CD4-positive, alpha-beta T cell treated with Interleukin-1 beta for 1 hour (primary cell): ENCODE measurements around the gene ENPEP.
"Not testable (repeated sequence)": the region's sequence is repeated elsewhere in the genome, so short reads cannot be mapped to it uniquely, and the experiment has no call there.

ENCODE experiments used
- DNase-seq, 2 donors: peaks; one replicate each; pipeline ENCODE4 v3.0.0-alpha.2; 2020 to 2022

The ENPEP gene

DNA sequence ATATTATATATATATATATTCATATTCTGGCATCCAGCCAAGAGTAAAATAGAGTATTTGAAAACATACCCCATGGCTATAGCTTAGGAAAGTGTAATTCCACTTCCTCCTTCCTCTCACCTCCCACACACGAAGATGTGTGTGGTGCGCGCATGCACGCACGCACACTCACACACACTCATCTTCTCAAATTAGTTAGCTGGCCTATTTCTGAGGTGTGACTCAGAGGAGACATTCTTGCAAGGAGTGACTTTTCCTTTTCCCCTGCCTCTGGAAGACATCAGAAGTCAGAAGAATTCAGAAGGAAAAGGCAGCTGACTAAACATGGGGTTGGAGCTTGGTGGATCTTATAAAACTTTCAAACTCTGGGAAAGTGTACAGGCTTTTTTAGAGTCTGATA, 8.8 kb downstream of the ENPEP start:
- DNase-seq = peak in 1 of 2 donors; percentile 10

DNA sequence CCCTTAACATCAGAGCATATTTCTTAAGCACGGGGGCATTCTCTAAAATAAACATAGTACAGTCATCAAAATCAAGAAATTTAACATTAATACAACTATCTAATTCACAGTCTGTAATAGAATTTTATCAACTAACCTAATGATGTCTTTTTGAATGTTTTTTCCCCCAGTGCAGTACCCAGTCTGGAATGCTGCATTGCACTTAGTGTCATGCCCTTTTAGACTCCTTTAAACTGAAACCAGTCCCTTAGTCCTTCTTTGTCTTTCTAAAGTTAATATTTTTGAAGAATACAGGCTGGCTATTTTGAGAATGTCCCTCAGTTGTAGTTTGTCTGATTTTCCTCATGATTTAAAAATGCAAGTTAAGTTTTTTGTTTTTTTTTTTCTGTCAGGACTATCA, 9.5 kb downstream of the ENPEP start:
- DNase-seq = no peak

GRCh38 chr4:110486256-110486655, 10.3 kb downstream of the ENPEP start:
- DNase-seq = no peak

GRCh38 chr4:110486850-110487249, 10.9 kb downstream of the ENPEP start:
- not testable (repeated sequence) for DNase-seq

GRCh38 chr4:110487873-110488272, 11.9 kb downstream of the ENPEP start:
- no peak for DNase-seq

DNA sequence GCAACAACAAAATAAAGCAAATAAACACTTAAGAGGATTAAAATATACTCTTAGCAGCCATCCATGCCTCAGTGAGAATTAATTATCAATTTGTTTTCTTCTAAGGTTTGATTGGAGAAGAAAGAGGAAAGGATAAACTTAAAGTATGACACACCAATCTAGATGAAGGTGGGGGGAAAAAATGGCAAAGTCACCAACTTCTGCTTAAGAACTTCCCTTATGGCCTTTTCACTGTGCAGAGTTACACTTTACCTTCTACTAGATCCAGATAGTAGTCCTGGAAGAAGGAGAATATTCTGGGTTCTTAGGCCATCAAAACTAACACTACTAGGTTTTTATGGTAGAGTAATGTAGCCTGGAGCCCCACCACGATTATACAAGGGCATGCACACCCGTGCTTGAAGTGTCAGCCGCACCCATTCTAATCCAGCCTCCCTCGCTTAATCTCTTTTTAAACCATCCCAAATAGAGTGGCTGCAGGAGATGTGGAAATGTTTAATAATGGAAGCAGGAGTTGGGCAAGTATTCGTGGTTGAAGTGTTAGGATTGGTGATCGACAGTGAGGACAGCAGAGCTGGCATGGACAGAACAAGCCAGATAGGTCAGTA, 14.1 kb downstream of the ENPEP start:
- no peak for DNase-seq

DNA sequence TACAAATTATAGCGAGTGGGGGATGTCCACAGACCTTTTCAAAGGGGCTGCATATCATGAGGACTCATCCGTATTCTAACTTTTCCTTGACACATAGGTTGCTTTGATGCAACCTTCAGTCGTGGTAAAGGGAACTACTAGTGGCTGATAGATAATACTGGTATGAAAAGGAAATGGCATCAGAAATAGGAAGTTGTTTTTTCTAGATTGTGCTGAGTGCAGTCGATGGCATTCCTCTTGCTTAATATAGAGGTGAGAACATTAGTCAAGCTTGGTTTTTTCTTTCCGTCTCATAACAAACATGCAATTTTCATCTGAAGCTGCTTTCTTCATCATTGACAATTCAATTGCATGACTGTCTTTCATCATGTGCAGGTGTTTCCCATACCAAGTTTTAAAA, 16.6 kb downstream of the ENPEP start:
- no peak for DNase-seq

GRCh38 chr4:110493520-110493919, 17.6 kb downstream of the ENPEP start:
- no peak for DNase-seq

- DNase-seq = no peak
Measured at GRCh38 chr4:110498420-110498819, 22.5 kb downstream of the ENPEP start.

- no peak for DNase-seq
Measured at GRCh38 chr4:110499126-110499525, 23.2 kb downstream of the ENPEP start.

DNA sequence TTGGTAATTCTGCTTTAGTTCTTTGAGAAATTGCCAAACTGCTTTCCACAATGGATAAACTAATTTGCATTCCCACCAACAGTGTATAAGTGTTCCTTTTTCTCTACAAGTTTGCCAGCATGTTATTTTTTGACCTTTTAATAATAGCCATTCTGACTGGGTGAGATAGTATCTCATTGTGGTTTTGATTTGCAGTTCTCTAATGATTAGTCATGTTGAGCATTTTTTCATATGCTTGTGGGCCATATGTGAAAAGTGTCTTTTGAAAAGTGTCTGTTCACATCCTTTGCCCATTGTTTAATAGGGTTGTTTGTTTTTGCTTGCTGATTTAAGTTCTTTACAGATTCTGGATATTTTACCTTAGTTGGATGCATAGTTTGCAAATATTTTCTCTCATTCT, 25.9 kb downstream of the ENPEP start:
- no peak for DNase-seq

DNA sequence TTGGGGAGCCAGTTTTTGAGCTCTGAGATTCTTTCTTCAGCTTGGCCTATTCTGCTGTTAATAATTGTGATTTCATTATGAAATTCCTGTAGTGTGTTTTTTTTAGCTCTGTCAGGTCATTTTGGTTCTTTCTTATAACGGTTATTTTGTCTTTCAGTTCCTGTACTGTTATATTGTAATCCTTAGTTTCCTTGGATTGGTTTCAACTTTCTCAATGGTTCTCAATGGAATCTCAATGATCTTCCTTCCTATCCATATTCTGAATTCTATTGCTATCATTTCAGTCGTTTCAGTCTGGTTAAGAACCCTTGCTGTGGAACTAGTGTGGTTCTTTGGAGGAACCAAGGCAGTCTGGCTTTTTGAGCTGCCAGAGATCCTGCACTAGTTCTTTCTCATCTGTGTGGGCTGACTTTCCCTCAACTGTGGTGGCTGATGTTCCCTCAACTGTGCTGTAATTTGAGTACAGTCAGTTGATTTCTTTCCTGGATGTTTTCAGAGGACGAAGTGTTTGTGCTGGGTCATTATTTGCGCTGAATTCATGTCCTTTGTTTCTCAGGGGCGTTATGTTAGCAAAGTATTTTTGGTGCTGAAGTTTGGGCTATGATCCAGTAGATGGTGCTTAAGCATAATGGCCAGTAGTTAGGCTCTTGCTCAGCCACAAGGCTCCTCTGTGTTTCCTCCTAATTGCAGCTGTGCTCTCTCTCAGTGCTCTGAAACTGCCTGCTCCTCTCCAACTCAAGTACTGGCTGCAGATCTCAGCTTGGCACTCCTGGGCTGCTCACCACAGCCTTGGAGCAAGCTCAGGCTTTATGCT, 27.5 kb downstream of the ENPEP start:
- DNase-seq = no peak

DNA sequence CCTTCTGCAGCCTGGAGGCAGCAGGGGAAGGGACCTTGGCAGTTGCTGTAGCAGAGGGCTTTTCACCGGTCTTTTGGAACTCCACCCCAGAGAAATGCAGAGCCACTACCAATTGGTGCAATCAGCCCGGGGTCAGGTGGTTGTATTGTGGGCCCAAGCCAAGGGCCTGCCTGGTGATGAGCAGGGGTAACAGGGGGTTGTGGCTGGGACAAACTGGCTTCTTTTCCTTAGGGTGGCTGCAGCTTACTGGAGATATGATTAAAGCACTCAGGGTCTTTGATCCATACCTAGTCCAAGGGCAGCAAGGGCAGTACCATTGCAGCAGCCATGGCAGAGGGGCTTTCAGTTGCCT, 28.1 kb downstream of the ENPEP start:
- DNase-seq = no peak

DNA sequence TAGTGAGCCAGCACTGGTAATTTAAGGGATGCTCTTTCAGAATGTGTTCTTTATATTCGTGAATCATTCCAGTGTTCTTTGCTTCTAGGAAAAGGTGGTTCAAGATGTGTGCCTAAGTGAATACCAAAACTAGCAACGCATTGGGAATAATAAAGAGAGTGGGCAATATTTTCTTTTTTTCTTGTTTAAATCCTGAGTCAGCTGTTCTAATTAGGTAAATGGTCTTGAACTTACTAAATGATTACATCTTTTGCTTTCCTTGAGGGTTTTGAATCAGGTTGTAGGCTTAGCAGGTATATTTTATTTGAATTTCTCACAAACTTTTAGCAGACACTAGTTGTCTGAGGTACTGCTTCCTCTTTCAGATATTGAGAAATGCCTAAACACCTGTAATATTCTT, 29.5 kb downstream of the ENPEP start:
- DNase-seq = no peak

- no peak for DNase-seq
Measured at GRCh38 chr4:110508827-110509710, 33.1 kb downstream of the ENPEP start.

DNA sequence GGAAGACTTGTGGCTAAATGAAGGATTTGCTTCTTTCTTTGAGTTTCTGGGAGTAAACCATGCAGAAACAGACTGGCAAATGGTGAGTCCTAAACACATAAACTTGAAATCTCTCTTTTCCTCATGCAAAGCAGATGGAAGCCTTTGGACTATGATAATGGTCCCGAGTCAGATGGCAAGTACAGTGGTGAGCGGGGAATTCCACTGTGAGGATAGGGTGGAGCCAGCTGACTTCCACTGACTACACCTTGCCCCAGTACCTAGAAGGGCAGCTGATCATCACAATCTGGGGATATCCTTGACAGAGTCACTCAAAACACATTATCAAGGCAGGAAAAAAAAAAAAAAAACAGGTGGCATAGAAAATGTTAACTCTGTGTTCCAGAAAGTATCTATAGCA, 34.3 kb downstream of the ENPEP start:
- no peak for DNase-seq

DNA sequence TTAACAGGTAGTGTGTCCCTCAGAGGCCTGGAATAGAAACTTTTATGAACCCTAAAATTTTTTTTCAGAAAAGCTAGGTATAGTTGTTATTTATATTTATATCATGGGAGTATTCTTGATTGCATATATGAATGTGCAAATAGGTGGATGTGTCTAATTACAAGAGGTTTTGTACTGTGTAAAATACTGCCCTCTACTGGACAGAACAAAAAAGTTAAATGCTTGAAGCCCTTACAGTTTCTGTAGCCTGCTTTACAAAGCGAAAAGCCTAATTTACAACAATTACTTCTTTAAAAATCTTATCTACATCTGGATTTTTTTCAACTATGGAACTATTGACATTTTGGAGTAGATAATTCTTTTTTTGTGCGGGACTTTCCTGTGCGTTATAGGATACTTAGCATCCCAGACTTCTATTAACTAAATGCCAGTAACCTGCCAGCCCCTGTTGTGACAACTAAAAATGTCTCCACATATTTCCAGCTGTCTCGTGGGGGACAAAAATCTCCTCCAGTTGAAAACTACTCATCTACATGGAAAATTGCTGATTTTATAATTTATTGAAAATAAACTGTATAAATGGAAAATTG, 35.1 kb downstream of the ENPEP start:
- DNase-seq = peak in 1 of 2 donors; percentile 59

DNA sequence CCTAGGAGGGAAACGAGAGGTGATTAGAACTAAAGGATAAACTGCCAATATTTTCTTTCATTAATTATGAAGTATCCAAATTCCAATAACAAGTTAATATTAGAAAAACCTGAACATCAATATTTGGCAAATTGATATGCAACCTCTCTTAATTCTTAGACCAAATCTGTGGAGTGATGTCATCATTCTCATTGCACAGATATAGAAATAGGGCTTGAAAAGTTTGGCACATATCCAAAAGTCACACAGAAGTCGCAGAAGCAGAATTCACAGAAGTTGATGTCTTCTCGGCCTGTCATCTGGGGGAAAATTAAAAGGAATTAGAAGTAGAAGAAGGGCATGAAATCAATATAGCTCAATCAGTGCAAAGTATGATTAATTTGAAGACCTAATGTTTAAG, 36.9 kb downstream of the ENPEP start:
- DNase-seq = no peak

DNA sequence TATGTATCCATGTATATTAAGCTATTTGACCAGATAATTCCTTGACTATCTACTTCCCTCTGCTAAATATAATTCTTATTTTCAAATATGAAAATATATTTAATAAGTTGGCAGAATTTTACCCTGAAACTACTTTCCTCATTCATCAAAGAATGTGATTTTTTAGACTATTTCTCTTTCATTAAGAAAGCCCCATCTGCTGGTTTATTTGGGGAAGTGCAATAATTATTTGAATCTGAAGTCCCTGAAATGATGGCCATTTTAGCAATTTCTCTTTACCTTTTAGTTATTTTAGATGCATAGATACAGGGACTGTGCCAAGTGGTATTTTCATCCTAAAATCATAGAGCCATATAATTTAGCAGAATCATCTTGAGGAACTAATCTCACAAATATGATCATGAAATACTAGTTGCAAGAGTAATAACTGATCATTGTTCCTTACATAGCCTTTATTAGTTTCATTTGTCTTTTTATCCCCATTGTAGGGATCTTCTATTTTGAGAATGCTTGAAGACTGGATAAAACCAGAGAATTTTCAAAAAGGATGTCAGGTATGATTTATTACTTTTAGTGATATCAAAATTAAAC, 39.0 kb downstream of the ENPEP start:
- peak in 1 of 2 donors; percentile 59 for DNase-seq

DNA sequence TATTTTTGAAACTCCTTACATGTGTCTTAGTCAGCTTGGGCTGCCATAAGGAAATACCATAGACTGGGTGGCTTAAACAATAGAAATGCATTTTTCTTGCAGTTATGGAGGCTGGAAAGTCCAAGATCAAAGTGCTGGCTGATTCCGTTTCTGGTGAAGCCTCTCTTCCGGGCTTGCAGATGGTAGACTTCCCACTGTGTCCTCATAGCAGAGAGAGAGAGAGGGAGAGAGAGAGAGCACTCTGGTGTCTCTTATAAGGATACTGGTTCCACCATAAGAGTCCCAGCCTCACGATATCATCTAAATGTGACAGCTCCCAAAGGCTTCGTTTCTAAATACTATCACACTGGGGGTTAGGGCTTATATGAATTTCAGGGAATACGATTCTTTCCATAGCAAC, 39.7 kb downstream of the ENPEP start:
- no peak for DNase-seq

- peak; percentile 66 to 76 for DNase-seq
Measured at GRCh38 chr4:110516106-110516922, 40.4 kb downstream of the ENPEP start.

GRCh38 chr4:110518889-110519490, 43.0 kb downstream of the ENPEP start:
- peak in 1 of 2 donors; percentile 34 for DNase-seq
